ENCODE data around the gene AEN.
A peak's percentile ranks its signal among the peaks of the same experiment; 100 is the strongest.

Gene AEN

GRCh38 chr15:88649753-88650551, 28.8 kb downstream of the AEN start:
- peak in 2 of 51 donors; percentile 8 to 18 for DNase-seq

- DNase-seq, result no peak
These were observed 29.4 kb downstream of the AEN start for GRCh38 chr15:88650556-88650955.

GRCh38 chr15:88651136-88651732, 30.1 kb downstream of the AEN start:
- no peak for DNase-seq

DNA sequence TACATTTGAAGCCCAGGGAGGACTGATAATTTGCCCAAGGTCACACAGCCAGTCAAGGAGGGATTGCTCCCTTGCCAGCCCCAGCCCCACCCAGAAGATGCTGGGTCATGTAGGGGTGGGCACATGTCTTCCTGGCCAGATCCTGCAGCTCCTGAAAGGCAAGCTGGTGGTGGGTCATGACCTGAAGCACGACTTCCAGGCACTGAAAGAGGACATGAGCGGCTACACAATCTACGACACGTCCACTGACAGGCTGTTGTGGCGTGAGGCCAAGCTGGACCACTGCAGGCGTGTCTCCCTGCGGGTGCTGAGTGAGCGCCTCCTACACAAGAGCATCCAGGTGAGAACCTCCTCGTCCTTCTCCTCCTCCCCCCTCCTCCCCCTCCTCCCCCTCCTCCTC, 30.8 kb downstream of the AEN start:
- DNase-seq, result no peak

- no peak for DNase-seq
These were observed 31.5 kb downstream of the AEN start for GRCh38 chr15:88652456-88653199.

DNA sequence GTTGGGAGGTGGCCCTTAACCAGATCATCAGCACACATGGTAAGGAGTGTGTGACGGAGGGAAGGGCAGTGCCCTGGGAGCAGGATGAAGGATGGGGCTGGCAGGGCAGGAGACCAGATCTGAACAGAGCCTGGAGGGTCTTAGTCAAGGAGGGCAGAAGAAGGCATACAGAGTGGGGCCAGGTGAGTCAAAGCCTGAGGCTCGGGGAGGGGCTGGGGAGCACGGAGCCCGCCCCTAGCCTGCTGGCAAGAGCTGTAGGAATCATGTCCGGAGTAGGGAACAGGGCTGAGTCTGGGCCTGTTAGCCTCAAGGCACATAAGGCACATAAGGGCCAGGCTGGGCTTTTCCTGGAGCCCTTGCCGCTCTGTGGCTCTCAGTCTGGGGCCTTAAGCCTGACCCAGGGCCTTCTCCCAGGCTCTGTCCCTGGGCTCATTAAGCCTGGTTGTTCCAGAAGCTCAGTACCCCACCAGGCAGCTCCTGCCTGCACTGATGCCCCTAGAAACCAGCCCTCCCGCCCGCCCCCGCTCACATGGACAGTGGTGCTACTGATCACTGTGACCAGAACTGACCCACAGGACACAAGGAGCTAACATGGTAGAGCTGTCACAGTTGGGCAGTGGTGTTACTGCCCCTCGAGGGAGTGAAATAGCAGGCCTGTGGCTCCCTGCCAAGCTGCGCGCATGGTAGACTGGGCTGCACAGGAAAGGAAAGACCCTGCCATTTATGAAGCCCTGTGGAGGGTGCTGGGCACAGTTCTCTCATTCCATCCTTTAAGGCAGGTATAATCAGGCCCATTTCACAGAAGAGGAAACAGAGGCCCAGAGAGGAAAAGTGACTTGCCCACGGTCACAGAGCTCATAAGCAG, 32.3 kb downstream of the AEN start:
- DNase-seq, result no peak

DNA sequence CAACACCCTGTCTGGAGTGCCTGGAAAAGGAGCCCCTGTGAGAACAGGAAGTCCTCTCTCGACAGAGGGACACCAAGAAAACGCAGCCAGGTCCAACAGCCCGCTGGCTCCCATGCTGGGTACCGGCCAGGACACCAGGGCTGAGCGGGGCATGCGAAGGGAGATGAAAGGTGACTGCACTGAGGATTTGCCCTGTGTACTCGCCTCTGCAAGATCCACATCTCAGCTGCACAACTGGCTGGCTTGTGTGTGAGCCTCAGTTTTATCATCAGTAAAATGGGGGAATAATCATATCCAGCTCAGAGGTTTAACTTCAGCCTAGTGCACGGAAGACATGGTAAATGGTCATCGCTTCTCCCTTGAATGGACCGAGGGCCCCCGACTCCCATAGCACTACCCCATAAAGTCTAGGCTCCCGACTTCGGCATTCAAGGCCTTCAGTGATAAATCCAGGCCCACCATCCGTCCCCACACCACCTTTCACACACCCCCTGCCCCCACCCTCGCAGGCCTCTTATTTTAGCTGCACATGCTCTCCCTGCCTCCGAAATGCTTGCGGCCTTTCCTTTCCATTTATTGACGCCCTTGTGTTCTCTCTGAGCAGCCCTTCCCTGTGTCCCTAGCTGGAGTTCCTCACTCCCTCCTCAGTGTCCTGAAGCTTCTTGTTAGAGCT, 33.4 kb downstream of the AEN start:
- DNase-seq, result no peak

DNA sequence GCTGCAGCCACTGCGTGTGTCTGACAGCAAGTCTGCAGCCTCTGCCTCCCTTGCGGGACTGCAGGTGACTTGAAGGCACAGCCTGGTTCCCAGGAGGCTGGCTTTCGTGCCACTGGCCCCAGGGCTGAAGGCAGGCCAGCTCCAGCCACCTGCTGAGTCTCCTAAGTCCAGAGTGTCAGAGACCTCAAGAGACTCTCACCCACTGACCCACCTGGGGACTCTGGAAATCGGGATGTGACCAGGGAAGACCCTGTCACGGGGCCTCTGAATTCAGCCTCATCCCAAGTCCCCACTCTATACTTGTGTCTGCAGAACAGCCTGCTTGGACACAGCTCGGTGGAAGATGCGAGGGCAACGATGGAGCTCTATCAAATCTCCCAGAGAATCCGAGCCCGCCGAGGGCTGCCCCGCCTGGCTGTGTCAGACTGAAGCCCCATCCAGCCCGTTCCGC, 34.0 kb downstream of the AEN start:
- DNase-seq, result no peak

- no peak for DNase-seq
These were observed 34.8 kb downstream of the AEN start for GRCh38 chr15:88655800-88656488.

DNA sequence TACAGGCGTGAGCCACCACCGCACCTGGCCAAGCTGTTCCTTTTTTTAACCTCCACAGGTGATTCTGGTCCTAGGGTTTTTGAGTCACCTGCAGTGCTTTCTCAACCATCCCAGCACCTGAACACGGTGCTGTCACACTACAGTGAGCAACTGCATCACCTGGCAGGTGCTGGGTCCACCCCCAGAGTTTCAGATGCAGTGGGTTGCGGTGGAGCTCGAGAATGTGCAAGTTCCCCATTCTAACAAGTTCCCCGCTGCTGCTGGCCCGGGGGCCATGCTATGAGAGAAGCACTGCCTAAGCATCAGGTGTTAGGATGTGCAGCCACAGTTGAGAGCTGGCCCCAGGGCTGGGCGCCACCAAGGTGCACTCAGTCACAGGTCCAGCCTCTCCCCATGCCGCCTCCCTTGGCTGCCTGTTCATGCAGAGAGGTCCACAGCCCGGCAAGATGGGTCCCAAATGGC, 35.7 kb downstream of the AEN start:
- no peak for DNase-seq

- peak in 23 of 51 donors; percentile 19 to 65 (median 33) for DNase-seq
These were observed 36.4 kb downstream of the AEN start for GRCh38 chr15:88657326-88658069.

- no peak for DNase-seq
These were observed 37.2 kb downstream of the AEN start for GRCh38 chr15:88658070-88658965.

GRCh38 chr15:88658972-88659931, 38.1 kb downstream of the AEN start:
- peak in 16 of 51 donors; percentile 16 to 66 (median 36) for DNase-seq

- no peak for DNase-seq
These were observed 40.0 kb downstream of the AEN start for GRCh38 chr15:88661041-88661700.

DNA sequence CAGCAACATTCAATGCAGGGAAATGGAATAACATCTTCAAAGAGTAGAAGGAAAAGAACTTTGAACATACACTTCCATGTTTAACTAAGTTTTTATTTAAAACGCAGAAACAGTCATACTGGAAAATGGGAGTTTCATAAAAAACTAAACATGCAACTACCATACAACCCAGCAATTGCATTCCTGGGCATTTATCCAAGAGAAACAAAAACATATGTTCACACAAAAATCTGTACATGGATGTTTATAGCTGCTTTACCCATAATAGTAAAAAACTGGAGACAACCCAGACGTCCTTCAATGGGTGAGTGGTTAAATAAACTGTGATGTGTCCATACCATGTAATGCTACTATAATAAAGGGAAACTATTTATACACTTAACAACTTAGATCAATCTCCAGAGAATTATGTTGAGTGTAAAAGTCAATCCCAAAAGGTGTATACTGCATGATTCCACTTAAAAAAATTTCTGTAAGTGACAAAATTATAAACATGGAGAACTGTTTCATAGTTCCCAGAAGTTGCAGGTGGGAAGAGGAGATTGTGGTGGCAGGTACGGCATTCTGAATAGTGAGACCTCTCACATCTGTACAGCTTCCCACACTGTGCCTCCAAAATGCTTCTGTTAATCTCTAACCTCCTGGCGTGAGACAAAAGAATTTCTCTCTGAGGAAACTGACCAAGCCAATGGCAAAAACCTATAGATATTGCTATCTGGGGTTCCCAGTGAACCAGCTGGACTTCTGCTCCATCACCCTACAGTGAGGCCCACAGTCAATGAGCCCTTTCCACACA, 40.8 kb downstream of the AEN start:
- DNase-seq, result no peak

All from hypothalamus (tissue), 51 donors.